HG02678 (cell line): Measurements from ENCODE around the gene CD6.

Source experiments
- ATAC-seq: cut with Tn5 transposase; IDR thresholded peaks from one replicate; pipeline ENCODE4 v1.9.1; 2021; ENCODE audit warnings: mild to moderate bottlenecking, moderate library complexity; ENCODE audit not compliant: unreplicated experiment

Gene CD6

GRCh38 chr11:61026121-61027031, 54.9 kb downstream of the CD6 start:
- no peak for ATAC-seq

- no peak for ATAC-seq
These were observed 55.8 kb downstream of the CD6 start for GRCh38 chr11:61027141-61027840.

- peak; percentile 89 for ATAC-seq
These were observed 56.8 kb downstream of the CD6 start for GRCh38 chr11:61028135-61028729.

- ATAC-seq: no peak
These were observed 61.3 kb downstream of the CD6 start for GRCh38 chr11:61032824-61033223.

- ATAC-seq: no peak
These were observed 61.9 kb downstream of the CD6 start for GRCh38 chr11:61033417-61033816.

- ATAC-seq: no peak
These were observed 62.6 kb downstream of the CD6 start for GRCh38 chr11:61034111-61034510.

- ATAC-seq: no peak
These were observed 63.4 kb downstream of the CD6 start for GRCh38 chr11:61034704-61035525.

- no peak for ATAC-seq
These were observed 64.0 kb downstream of the CD6 start for GRCh38 chr11:61035526-61035835.

- no peak for ATAC-seq
These were observed 66.1 kb downstream of the CD6 start for GRCh38 chr11:61037441-61038093.

- no peak for ATAC-seq
These were observed 68.4 kb downstream of the CD6 start for GRCh38 chr11:61039916-61040315.

- ATAC-seq: peak; percentile 90
These were observed 70.5 kb downstream of the CD6 start for GRCh38 chr11:61041755-61042518.

GRCh38 chr11:61042537-61042936, 71.1 kb downstream of the CD6 start:
- ATAC-seq: no peak

GRCh38 chr11:61042961-61043540, 71.6 kb downstream of the CD6 start:
- ATAC-seq: no peak

GRCh38 chr11:61045271-61045670, 73.8 kb downstream of the CD6 start:
- ATAC-seq: no peak

- no peak for ATAC-seq
These were observed 75.4 kb downstream of the CD6 start for GRCh38 chr11:61046833-61047232.

GRCh38 chr11:61048368-61049062, 77.0 kb downstream of the CD6 start:
- no peak for ATAC-seq

GRCh38 chr11:61049063-61049377, 77.5 kb downstream of the CD6 start:
- no peak for ATAC-seq

GRCh38 chr11:61049859-61050258, 78.4 kb downstream of the CD6 start:
- no peak for ATAC-seq
